A549 (cell line): ENCODE results near the gene PAN3. TPM values are rescaled to one million over a fixed set of nuclear protein-coding genes. Genes with fewer than 3 reads are reported as not detected.

ENCODE experiments used
- ATAC-seq, 2 experiments: fragments of 200-7000 bp in 1 of 2; fragments of >200 bp in 1 of 2; cut with Nextera tagmentation in 1 of 2; cut with Tn5 transposase in 1 of 2; 3 replicates each; pipeline versions ENCODE4 v1.8.0 to v1.9.1; 2018 to 2020; ENCODE audit warnings: mild to moderate bottlenecking in 1 of 2, moderate library complexity in 1 of 2
- CTCF ChIA-PET: fragments of 300-600 bp; sonication (Branson Sonifier 250); formaldehyde crosslinking; extraction: SDS; loops from one replicate; lab custom pipeline; 2021; ENCODE audit warnings: antibody characterized with exemption, inconsistent platforms; lab: Yijun Ruan, JAX
- POLR2A ChIA-PET: fragments of 350-600 bp; formaldehyde crosslinking; extraction: SDS; loops from one replicate; lab custom pipeline; 2021; ENCODE audit warnings: antibody characterized with exemption, inconsistent platforms; lab: Yijun Ruan, JAX
- DNase-seq, 2 experiments: peaks; one replicate each; pipeline versions ENCODE4 v3.0.0 to v3.0.0-alpha.2; 2011 to 2016; ENCODE audit warnings: low read depth in 1 of 2, low spot score in 1 of 2
- FAIRE-seq: peaks from 2 replicates; lab custom pipeline; 2011; peaks lifted over from hg19 to GRCh38; lab: Jason Lieb, UNC
- H3K27ac ChIP-seq, 2 experiments: fragments of >200 bp; sonication (Bioruptor Twin); formaldehyde crosslinking; 3 replicates each; pipeline ENCODE4 v1.5.1; 2016 to 2017
- H3K4me1 ChIP-seq: fragments of >200 bp; sonication (Bioruptor Twin); formaldehyde crosslinking; 3 replicates; pipeline ENCODE4 v1.6.1; 2016
- H3K4me2 ChIP-seq: fragments of >200 bp; sonication (Bioruptor Twin); formaldehyde crosslinking; 3 replicates; pipeline ENCODE4 v1.6.1; 2016
- H3K4me3 ChIP-seq: fragments of >200 bp; sonication (Bioruptor Twin); formaldehyde crosslinking; 3 replicates; pipeline ENCODE4 v1.5.1; 2016
- H3K9me3 ChIP-seq: fragments of >200 bp; sonication (Bioruptor Twin); formaldehyde crosslinking; 3 replicates; pipeline ENCODE4 v1.6.1; 2016
- CBX8 ChIP-seq: fragments of 200-600 bp; sonication (generic); IDR thresholded peaks from 2 replicates; pipeline ENCODE4 v1.6.1; 2016
- CEBPB ChIP-seq, 2 experiments: fragments of >200 bp in 1 of 2; sonication (Bioruptor Twin) in 1 of 2; formaldehyde crosslinking in 1 of 2; IDR thresholded peaks; 2 replicates each; pipeline ENCODE4 v1.6.1; 2012 to 2016
- CHD2 ChIP-seq: fragments of 150-350 bp; IDR thresholded peaks from 2 replicates; pipeline ENCODE4 v1.6.1; 2014; ENCODE audit warnings: low read length; ENCODE audit not compliant: partially characterized antibody
- EHF ChIP-seq: fragments of 250-450 bp; sonication (Bioruptor Pico); IDR thresholded peaks from 2 replicates; pipeline ENCODE4 v1.5.0; 2020; ENCODE audit warnings: mild to moderate bottlenecking
- EHMT2 ChIP-seq: fragments of 200-600 bp; sonication (generic); IDR thresholded peaks from 2 replicates; pipeline ENCODE4 v1.6.1; 2016; ENCODE audit warnings: antibody characterized with exemption, low read depth, mild to moderate bottlenecking, moderate library complexity
- FOXS1 ChIP-seq: fragments of 250-450 bp; sonication (Bioruptor Pico); IDR thresholded peaks from 2 replicates; pipeline ENCODE4 v1.5.0; 2020; ENCODE audit warnings: mild to moderate bottlenecking, moderate library complexity
- KDM1A ChIP-seq: fragments of 200-600 bp; sonication (generic); IDR thresholded peaks from 2 replicates; pipeline ENCODE4 v1.6.1; 2016; ENCODE audit warnings: low read depth, mild to moderate bottlenecking
- MAFK ChIP-seq: fragments of 450-650 bp; IDR thresholded peaks from 2 replicates; pipeline ENCODE4 v1.6.1; 2014; ENCODE audit not compliant: partially characterized antibody
- MAZ ChIP-seq: fragments of 150-350 bp; IDR thresholded peaks from 2 replicates; pipeline ENCODE4 v1.6.1; 2014; ENCODE audit warnings: antibody characterized with exemption, low read depth, low read length, borderline replicate concordance
- MYC ChIP-seq: IDR thresholded peaks from 2 replicates; pipeline ENCODE4 v1.6.1; 2012; ENCODE audit warnings: mild to moderate bottlenecking, inconsistent platforms, low read length, improper control_type of control experiment, borderline replicate concordance
- NFE2L2 ChIP-seq: fragments of 150-350 bp; conservative IDR thresholded peaks from 2 replicates; pipeline ENCODE4 v1.6.1; 2014; ENCODE audit warnings: low read length
- POLR2A ChIP-seq: IDR thresholded peaks from 2 replicates; pipeline ENCODE4 v1.6.1; 2012; ENCODE audit warnings: mild to moderate bottlenecking, low read length
- RAD21 ChIP-seq, 2 experiments: fragments of >200 bp in 1 of 2; sonication (Bioruptor Twin) in 1 of 2; formaldehyde crosslinking in 1 of 2; IDR thresholded peaks in 1 of 2; conservative IDR thresholded peaks in 1 of 2; 2 replicates in 1 of 2; 3 replicates in 1 of 2; pipeline ENCODE4 v1.6.1; 2012 to 2018; ENCODE audit warnings: inconsistent platforms in 1 of 2
- RCOR1 ChIP-seq: fragments of 150-350 bp; IDR thresholded peaks from 2 replicates; pipeline ENCODE4 v1.6.1; 2014; ENCODE audit warnings: antibody characterized with exemption, low read length, low read depth
- RFX5 ChIP-seq: fragments of 450-650 bp; IDR thresholded peaks from 2 replicates; pipeline ENCODE4 v1.7.1; 2014; ENCODE audit warnings: antibody characterized with exemption, mild to moderate bottlenecking, moderate library complexity
- RNF2 ChIP-seq: fragments of 200-600 bp; sonication (generic); IDR thresholded peaks from 2 replicates; pipeline ENCODE4 v1.6.1; 2016; ENCODE audit warnings: low read depth, mild to moderate bottlenecking, antibody characterized with exemption, moderate library complexity, borderline replicate concordance
- SMC3 ChIP-seq: fragments of >200 bp; sonication (Bioruptor Twin); formaldehyde crosslinking; IDR thresholded peaks from 3 replicates; pipeline ENCODE4 v1.6.1; 2018; ENCODE audit warnings: inconsistent platforms
- SREBF2 ChIP-seq: fragments of 450-650 bp; IDR thresholded peaks from 2 replicates; pipeline ENCODE4 v1.6.1; 2014; ENCODE audit warnings: mild to moderate bottlenecking, moderate library complexity
- TFCP2L1 ChIP-seq: fragments of 250-450 bp; sonication (Bioruptor Pico); IDR thresholded peaks from 2 replicates; pipeline ENCODE4 v1.5.0; 2021; ENCODE audit warnings: mild to moderate bottlenecking
- TP53 ChIP-seq: fragments of 250-450 bp; sonication (Bioruptor Pico); IDR thresholded peaks from 2 replicates; pipeline ENCODE4 v1.5.0; 2021; ENCODE audit warnings: mild to moderate bottlenecking, moderate library complexity
- ZC3H11A ChIP-seq: fragments of 450-650 bp; IDR thresholded peaks from 2 replicates; pipeline ENCODE4 v1.6.1; 2014; ENCODE audit warnings: antibody characterized with exemption, mild to moderate bottlenecking
- ZFP36 ChIP-seq: fragments of 450-650 bp; IDR thresholded peaks from 2 replicates; pipeline ENCODE4 v1.6.1; 2014; ENCODE audit warnings: borderline replicate concordance; ENCODE audit not compliant: partially characterized antibody
- ZNF302 ChIP-seq: fragments of 250-450 bp; sonication (Bioruptor Pico); IDR thresholded peaks from 2 replicates; pipeline ENCODE4 v1.9.0; 2021; ENCODE audit warnings: inconsistent platforms, mild to moderate bottlenecking, moderate library complexity
- ZSCAN20 ChIP-seq: fragments of 250-450 bp; sonication (Bioruptor Pico); IDR thresholded peaks from 2 replicates; pipeline ENCODE4 v1.8.0; 2022; ENCODE audit warnings: mild to moderate bottlenecking, moderate library complexity
- WGBS: methylation state at CpG from one replicate; pipeline ENCODE4 v1.1.6; 2017; ENCODE audit errors: missing lambda C conversion rate; 5-methylcytosine and 5-hydroxymethylcytosine counted together
- polyA plus RNA-seq, 4 experiments: library from polyadenylated mRNA; depleted of rRNA in 3 of 4; stranded (reverse); fragments of >200 nt; fragmentation: RNase III in 1 of 4; extraction: RNeasy Plus Mini Kit Qiagen cat#74134 plus additional on column Dnase treatment in 1 of 4; gene quantifications; 2 replicates in 3 of 4; 3 replicates in 1 of 4; pipeline ENCODE4 v1.2.3, GENCODE V29; 2011 to 2017
- TF ChIP-seq, protein P1 (sequence below): fragments of 250-450 bp; sonication (Bioruptor Pico); IDR thresholded peaks from 2 replicates; pipeline ENCODE4 v1.5.0; 2020; ENCODE audit warnings: low read depth, mild to moderate bottlenecking, moderate library complexity
- TF ChIP-seq, protein P2 (sequence below): fragments of 200-600 bp; sonication (generic); IDR thresholded peaks from 2 replicates; pipeline ENCODE4 v1.6.1; 2016; ENCODE audit warnings: antibody characterized with exemption, mild to moderate bottlenecking, moderate library complexity
- TF ChIP-seq, protein P3 (sequence below): fragments of >200 bp; sonication (Bioruptor Twin); formaldehyde crosslinking; IDR thresholded peaks from 3 replicates; pipeline ENCODE4 v1.6.1; 2016
- TF ChIP-seq, protein P4 (sequence below): IDR thresholded peaks from 2 replicates; pipeline ENCODE4 v1.6.1; 2012
- TF ChIP-seq, protein P5 (sequence below): fragments of >200 bp; sonication (Bioruptor Twin); formaldehyde crosslinking; IDR thresholded peaks from 2 replicates; pipeline ENCODE4 v1.6.1; 2016
- TF ChIP-seq, protein P6 (sequence below): fragments of 150-350 bp; IDR thresholded peaks from 2 replicates; pipeline ENCODE4 v1.6.1; 2014; ENCODE audit warnings: low read depth, mild to moderate bottlenecking, low read length
- TF ChIP-seq, protein P7 (sequence below): fragments of >200 bp; sonication (Bioruptor Twin); formaldehyde crosslinking; IDR thresholded peaks from 3 replicates; pipeline ENCODE4 v1.5.1; 2016

PAN3 gene
- polyA plus RNA-seq, 2 of the 4 experiments (the other 2 are of a cell fraction) = 6.2 to 13.9 TPM

DNA sequence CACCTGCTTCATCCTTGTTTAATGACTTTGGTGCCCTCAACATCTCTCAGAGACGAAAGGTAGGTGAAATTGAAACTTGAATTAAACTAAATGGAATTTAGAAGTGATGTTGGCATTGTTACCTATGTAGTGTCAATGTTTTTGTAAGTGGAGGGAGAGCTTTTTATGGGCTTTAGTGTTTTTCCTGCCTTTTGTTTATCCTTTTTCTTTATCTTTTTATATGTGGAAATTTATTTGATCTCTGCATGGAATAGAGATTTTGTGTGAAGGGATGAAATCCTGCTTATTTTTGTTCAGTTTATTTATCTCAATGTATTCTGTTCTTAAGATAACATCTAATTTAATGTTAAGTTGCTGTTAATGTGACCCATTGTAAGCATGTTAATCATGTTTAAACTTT lies 39.5 kb downstream of the PAN3 start:
- FAIRE-seq (no peak), DNase-seq (no peak)
- H3K4me3 ChIP-seq = no peak overlapping the region
- WGBS = 89% methylated on average over 1 of the region's 1 CpG
- POLR2A ChIA-PET = no interaction called here
- CTCF ChIA-PET = interaction anchor here (0.6 kb wide), 1 partner anchor 39 kb away, joined by 3 read pairs; no protein-coding TSS in a partner anchor
- no peak overlapping the region for H3K27ac ChIP-seq
- TF ChIP-seq, protein P1, sequence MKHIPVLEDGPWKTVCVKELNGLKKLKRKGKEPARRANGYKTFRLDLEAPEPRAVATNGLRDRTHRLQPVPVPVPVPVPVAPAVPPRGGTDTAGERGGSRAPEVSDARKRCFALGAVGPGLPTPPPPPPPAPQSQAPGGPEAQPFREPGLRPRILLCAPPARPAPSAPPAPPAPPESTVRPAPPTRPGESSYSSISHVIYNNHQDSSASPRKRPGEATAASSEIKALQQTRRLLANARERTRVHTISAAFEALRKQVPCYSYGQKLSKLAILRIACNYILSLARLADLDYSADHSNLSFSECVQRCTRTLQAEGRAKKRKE (CRISPR knock-in tag) = no peak
- TF ChIP-seq, protein P2, sequence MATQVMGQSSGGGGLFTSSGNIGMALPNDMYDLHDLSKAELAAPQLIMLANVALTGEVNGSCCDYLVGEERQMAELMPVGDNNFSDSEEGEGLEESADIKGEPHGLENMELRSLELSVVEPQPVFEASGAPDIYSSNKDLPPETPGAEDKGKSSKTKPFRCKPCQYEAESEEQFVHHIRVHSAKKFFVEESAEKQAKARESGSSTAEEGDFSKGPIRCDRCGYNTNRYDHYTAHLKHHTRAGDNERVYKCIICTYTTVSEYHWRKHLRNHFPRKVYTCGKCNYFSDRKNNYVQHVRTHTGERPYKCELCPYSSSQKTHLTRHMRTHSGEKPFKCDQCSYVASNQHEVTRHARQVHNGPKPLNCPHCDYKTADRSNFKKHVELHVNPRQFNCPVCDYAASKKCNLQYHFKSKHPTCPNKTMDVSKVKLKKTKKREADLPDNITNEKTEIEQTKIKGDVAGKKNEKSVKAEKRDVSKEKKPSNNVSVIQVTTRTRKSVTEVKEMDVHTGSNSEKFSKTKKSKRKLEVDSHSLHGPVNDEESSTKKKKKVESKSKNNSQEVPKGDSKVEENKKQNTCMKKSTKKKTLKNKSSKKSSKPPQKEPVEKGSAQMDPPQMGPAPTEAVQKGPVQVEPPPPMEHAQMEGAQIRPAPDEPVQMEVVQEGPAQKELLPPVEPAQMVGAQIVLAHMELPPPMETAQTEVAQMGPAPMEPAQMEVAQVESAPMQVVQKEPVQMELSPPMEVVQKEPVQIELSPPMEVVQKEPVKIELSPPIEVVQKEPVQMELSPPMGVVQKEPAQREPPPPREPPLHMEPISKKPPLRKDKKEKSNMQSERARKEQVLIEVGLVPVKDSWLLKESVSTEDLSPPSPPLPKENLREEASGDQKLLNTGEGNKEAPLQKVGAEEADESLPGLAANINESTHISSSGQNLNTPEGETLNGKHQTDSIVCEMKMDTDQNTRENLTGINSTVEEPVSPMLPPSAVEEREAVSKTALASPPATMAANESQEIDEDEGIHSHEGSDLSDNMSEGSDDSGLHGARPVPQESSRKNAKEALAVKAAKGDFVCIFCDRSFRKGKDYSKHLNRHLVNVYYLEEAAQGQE = no peak
- TF ChIP-seq RFX5 = no peak
- no peak for TF ChIP-seq CBX8
- TF ChIP-seq FOXS1 (CRISPR knock-in tag) = no peak
- no peak for TF ChIP-seq SMC3
- no peak for TF ChIP-seq TP53
- TF ChIP-seq MAFK = no peak
- TF ChIP-seq, protein P3, sequence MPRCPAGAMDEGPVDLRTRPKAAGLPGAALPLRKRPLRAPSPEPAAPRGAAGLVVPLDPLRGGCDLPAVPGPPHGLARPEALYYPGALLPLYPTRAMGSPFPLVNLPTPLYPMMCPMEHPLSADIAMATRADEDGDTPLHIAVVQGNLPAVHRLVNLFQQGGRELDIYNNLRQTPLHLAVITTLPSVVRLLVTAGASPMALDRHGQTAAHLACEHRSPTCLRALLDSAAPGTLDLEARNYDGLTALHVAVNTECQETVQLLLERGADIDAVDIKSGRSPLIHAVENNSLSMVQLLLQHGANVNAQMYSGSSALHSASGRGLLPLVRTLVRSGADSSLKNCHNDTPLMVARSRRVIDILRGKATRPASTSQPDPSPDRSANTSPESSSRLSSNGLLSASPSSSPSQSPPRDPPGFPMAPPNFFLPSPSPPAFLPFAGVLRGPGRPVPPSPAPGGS = no peak
- TF ChIP-seq ZNF302 (CRISPR knock-in tag) = no peak
- TF ChIP-seq, protein P4, sequence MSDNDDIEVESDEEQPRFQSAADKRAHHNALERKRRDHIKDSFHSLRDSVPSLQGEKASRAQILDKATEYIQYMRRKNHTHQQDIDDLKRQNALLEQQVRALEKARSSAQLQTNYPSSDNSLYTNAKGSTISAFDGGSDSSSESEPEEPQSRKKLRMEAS = no peak
- TF ChIP-seq EHF = no peak
- TF ChIP-seq, protein P5, sequence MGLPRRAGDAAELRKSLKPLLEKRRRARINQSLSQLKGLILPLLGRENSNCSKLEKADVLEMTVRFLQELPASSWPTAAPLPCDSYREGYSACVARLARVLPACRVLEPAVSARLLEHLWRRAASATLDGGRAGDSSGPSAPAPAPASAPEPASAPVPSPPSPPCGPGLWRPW = no peak
- no peak for TF ChIP-seq ZSCAN20
- TF ChIP-seq MYC = no peak
- no peak for TF ChIP-seq RAD21 (conservative IDR thresholded peaks at IDR 0.05 in 1 of 2, IDR thresholded peaks at IDR 0.05 in 1 of 2)
- no peak for TF ChIP-seq ZC3H11A
- TF ChIP-seq, protein P6, sequence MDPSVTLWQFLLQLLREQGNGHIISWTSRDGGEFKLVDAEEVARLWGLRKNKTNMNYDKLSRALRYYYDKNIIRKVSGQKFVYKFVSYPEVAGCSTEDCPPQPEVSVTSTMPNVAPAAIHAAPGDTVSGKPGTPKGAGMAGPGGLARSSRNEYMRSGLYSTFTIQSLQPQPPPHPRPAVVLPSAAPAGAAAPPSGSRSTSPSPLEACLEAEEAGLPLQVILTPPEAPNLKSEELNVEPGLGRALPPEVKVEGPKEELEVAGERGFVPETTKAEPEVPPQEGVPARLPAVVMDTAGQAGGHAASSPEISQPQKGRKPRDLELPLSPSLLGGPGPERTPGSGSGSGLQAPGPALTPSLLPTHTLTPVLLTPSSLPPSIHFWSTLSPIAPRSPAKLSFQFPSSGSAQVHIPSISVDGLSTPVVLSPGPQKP = no peak
- TF ChIP-seq, all 56 proteins: peak for 0
- peaks cover 13% of the 10 kb centered on the region; the same call in 1 of the 3 replicates for H3K4me1 ChIP-seq
- H3K9me3 ChIP-seq = no peaks in the 10 kb centered on the region
- ATAC-seq = no peak
- no peak overlapping the region for H3K4me2 ChIP-seq

DNA sequence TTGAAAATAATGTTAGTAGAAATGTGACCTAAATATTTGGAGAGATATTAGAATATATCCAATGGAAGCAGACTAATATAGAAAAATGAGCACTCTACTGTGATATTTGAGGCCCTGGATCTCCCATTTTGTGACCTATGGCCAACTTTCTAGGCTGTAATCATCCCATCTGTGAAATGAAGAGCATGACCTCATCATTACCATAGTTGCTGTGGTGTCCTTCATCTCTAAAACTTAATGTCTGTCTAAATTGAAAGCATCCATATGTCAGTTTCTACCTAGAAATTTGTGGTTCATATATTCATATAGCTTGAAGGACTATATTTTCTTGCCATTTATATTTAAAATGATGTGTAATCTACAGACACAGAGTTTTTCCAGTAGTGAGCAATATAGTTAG lies 41.6 kb downstream of the PAN3 start:
- ChIA-PET CTCF (no interaction called here), POLR2A (no interaction called here)
- Histone ChIP-seq H3K4me1 (0 out of 3 replicates have a peak, but pooled peaks cover 4% of the 10 kb centered on the region), H3K27ac (no peak overlapping the region), H3K9me3 (no peaks in the 10 kb centered on the region), H3K4me3 (no peak overlapping the region), H3K4me2 (no peak overlapping the region)
- FAIRE-seq (no peak), ATAC-seq (no peak), DNase-seq (no peak)
- TF ChIP-seq MAZ (no peak), MAFK (no peak), RCOR1 (no peak), KDM1A (no peak), POLR2A (no peak), TFCP2L1 (CRISPR knock-in tag) (no peak), MYC (no peak), SREBF2 (no peak), NFE2L2 (no peak), CHD2 (no peak), EHMT2 (no peak), ZFP36 (no peak), ZSCAN20 (no peak), RNF2 (no peak), CEBPB (IDR thresholded peaks at IDR 0.05) (no peak)
- TF ChIP-seq, protein P7, sequence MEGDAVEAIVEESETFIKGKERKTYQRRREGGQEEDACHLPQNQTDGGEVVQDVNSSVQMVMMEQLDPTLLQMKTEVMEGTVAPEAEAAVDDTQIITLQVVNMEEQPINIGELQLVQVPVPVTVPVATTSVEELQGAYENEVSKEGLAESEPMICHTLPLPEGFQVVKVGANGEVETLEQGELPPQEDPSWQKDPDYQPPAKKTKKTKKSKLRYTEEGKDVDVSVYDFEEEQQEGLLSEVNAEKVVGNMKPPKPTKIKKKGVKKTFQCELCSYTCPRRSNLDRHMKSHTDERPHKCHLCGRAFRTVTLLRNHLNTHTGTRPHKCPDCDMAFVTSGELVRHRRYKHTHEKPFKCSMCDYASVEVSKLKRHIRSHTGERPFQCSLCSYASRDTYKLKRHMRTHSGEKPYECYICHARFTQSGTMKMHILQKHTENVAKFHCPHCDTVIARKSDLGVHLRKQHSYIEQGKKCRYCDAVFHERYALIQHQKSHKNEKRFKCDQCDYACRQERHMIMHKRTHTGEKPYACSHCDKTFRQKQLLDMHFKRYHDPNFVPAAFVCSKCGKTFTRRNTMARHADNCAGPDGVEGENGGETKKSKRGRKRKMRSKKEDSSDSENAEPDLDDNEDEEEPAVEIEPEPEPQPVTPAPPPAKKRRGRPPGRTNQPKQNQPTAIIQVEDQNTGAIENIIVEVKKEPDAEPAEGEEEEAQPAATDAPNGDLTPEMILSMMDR = no peak
